ENCODE measurements around the gene MAP3K10.
"Not testable (repeated sequence)": the region's sequence is repeated elsewhere in the genome, so short reads cannot be mapped to it uniquely, and the experiment has no call there.

MAP3K10 gene

GRCh38 chr19:40190891-40191835 lies at the start of gene MAP3K10:
Gene MAP3K10 (plus strand): TSS chr19:40191426. CDS start chr19:40192032, 606 bp downstream.
- Histone ChIP-seq H3K27me3 (ENCODE audit: control insufficient read depth, insufficient read depth, low read length) (no peaks in the 10 kb centered on the region), H3K4me3 (ENCODE audit: low read length) (peak within 1 kb of the TSS; percentile 98), H3K9me3 (ENCODE audit: control insufficient read depth, insufficient read depth, low read length) (no peaks in the 10 kb centered on the region), H3K4me1 (ENCODE audit: control insufficient read depth, insufficient read depth, low read length) (no peaks in the 10 kb centered on the region), H3K27ac (ENCODE audit: low read length) (no peak within 1 kb of the TSS), H3K36me3 (ENCODE audit: control insufficient read depth, insufficient read depth, low read length) (no peaks in the 10 kb centered on the region)
- no peak for DNase-seq (ENCODE audit: low read depth, low spot score)
- WGBS (ENCODE audit: insufficient coverage, insufficient read length) = no CpG with 5 or more reads among the region's 116 CpGs

- no peak overlapping the region for H3K27ac ChIP-seq (ENCODE audit: low read length)
- no CpG with 5 or more reads among the region's 3 CpGs for WGBS (ENCODE audit: insufficient coverage, insufficient read length)
Measured at GRCh38 chr19:40141551-40141950, 49.7 kb upstream of the MAP3K10 start.

GRCh38 chr19:40143612-40144011 lies 47.6 kb upstream of the MAP3K10 start:
- no CpG with 5 or more reads among the region's 5 CpGs for WGBS (ENCODE audit: insufficient coverage, insufficient read length)
- no peak overlapping the region for H3K4me3 ChIP-seq (ENCODE audit: low read length)
- H3K9me3 ChIP-seq (ENCODE audit: control insufficient read depth, insufficient read depth, low read length) = no peaks in the 10 kb centered on the region
- H3K36me3 ChIP-seq (ENCODE audit: control insufficient read depth, insufficient read depth, low read length) = no peaks in the 10 kb centered on the region
- DNase-seq (ENCODE audit: low read depth, low spot score) = no peak
- no peak overlapping the region for H3K27ac ChIP-seq (ENCODE audit: low read length)
- no peaks in the 10 kb centered on the region for H3K27me3 ChIP-seq (ENCODE audit: control insufficient read depth, insufficient read depth, low read length)
- no peaks in the 10 kb centered on the region for H3K4me1 ChIP-seq (ENCODE audit: control insufficient read depth, insufficient read depth, low read length)

More at GRCh38 chr19:40141551-40141950, 49.7 kb upstream of the MAP3K10 start:
- Histone ChIP-seq H3K4me1 (ENCODE audit: control insufficient read depth, insufficient read depth, low read length) (no peaks in the 10 kb centered on the region), H3K4me3 (ENCODE audit: low read length) (no peak overlapping the region), H3K36me3 (ENCODE audit: control insufficient read depth, insufficient read depth, low read length) (no peaks in the 10 kb centered on the region), H3K27me3 (ENCODE audit: control insufficient read depth, insufficient read depth, low read length) (no peaks in the 10 kb centered on the region), H3K9me3 (ENCODE audit: control insufficient read depth, insufficient read depth, low read length) (no peaks in the 10 kb centered on the region)
- no peak for DNase-seq (ENCODE audit: low read depth, low spot score)

GRCh38 chr19:40144151-40144550 lies 47.1 kb upstream of the MAP3K10 start:
- no peak overlapping the region for H3K27ac ChIP-seq (ENCODE audit: low read length)
- no peak for DNase-seq (ENCODE audit: low read depth, low spot score)

GRCh38 chr19:40144947-40145748 lies 46.1 kb upstream of the MAP3K10 start:
- no peaks in the 10 kb centered on the region for H3K27me3 ChIP-seq (ENCODE audit: control insufficient read depth, insufficient read depth, low read length)
- H3K36me3 ChIP-seq (ENCODE audit: control insufficient read depth, insufficient read depth, low read length) = no peaks in the 10 kb centered on the region
- no peak for DNase-seq (ENCODE audit: low read depth, low spot score)
- no peak overlapping the region for H3K4me3 ChIP-seq (ENCODE audit: low read length)
- H3K9me3 ChIP-seq (ENCODE audit: control insufficient read depth, insufficient read depth, low read length) = no peaks in the 10 kb centered on the region
- H3K27ac ChIP-seq (ENCODE audit: low read length) = no peak overlapping the region
- H3K4me1 ChIP-seq (ENCODE audit: control insufficient read depth, insufficient read depth, low read length) = no peaks in the 10 kb centered on the region
- WGBS (ENCODE audit: insufficient coverage, insufficient read length) = no CpG with 5 or more reads among the region's 5 CpGs

More at GRCh38 chr19:40144151-40144550, 47.1 kb upstream of the MAP3K10 start:
- Histone ChIP-seq H3K4me3 (ENCODE audit: low read length) (no peak overlapping the region), H3K27me3 (ENCODE audit: control insufficient read depth, insufficient read depth, low read length) (no peaks in the 10 kb centered on the region), H3K9me3 (ENCODE audit: control insufficient read depth, insufficient read depth, low read length) (no peaks in the 10 kb centered on the region), H3K36me3 (ENCODE audit: control insufficient read depth, insufficient read depth, low read length) (no peaks in the 10 kb centered on the region), H3K4me1 (ENCODE audit: control insufficient read depth, insufficient read depth, low read length) (no peaks in the 10 kb centered on the region)
- no CpG with 5 or more reads among the region's 5 CpGs for WGBS (ENCODE audit: insufficient coverage, insufficient read length)

GRCh38 chr19:40145749-40146029 lies 45.5 kb upstream of the MAP3K10 start:
- not testable (repeated sequence) for H3K27ac ChIP-seq (ENCODE audit: low read length); H3K9me3 ChIP-seq (ENCODE audit: control insufficient read depth, insufficient read depth, low read length); DNase-seq (ENCODE audit: low read depth, low spot score); H3K36me3 ChIP-seq (ENCODE audit: control insufficient read depth, insufficient read depth, low read length); H3K4me3 ChIP-seq (ENCODE audit: low read length); H3K27me3 ChIP-seq (ENCODE audit: control insufficient read depth, insufficient read depth, low read length); H3K4me1 ChIP-seq (ENCODE audit: control insufficient read depth, insufficient read depth, low read length)
- WGBS (ENCODE audit: insufficient coverage, insufficient read length) = no CpG with 5 or more reads among the region's 6 CpGs

- H3K9me3 ChIP-seq (ENCODE audit: control insufficient read depth, insufficient read depth, low read length) = no peaks in the 10 kb centered on the region
- no peak for DNase-seq (ENCODE audit: low read depth, low spot score)
- H3K27me3 ChIP-seq (ENCODE audit: control insufficient read depth, insufficient read depth, low read length) = no peaks in the 10 kb centered on the region
- H3K36me3 ChIP-seq (ENCODE audit: control insufficient read depth, insufficient read depth, low read length) = no peaks in the 10 kb centered on the region
- no peak overlapping the region for H3K27ac ChIP-seq (ENCODE audit: low read length)
- no peak overlapping the region for H3K4me3 ChIP-seq (ENCODE audit: low read length)
- no peaks in the 10 kb centered on the region for H3K4me1 ChIP-seq (ENCODE audit: control insufficient read depth, insufficient read depth, low read length)
- WGBS (ENCODE audit: insufficient coverage, insufficient read length) = no CpG with 5 or more reads among the region's 2 CpGs
Measured at GRCh38 chr19:40147338-40147692, 43.9 kb upstream of the MAP3K10 start.

- DNase-seq (ENCODE audit: low read depth, low spot score) = no peak
- H3K9me3 ChIP-seq (ENCODE audit: control insufficient read depth, insufficient read depth, low read length) = no peaks in the 10 kb centered on the region
- H3K4me3 ChIP-seq (ENCODE audit: low read length) = no peak overlapping the region
- H3K36me3 ChIP-seq (ENCODE audit: control insufficient read depth, insufficient read depth, low read length) = no peaks in the 10 kb centered on the region
- no peaks in the 10 kb centered on the region for H3K4me1 ChIP-seq (ENCODE audit: control insufficient read depth, insufficient read depth, low read length)
- WGBS (ENCODE audit: insufficient coverage, insufficient read length) = no CpG with 5 or more reads among the region's 21 CpGs
- no peak overlapping the region for H3K27ac ChIP-seq (ENCODE audit: low read length)
- no peaks in the 10 kb centered on the region for H3K27me3 ChIP-seq (ENCODE audit: control insufficient read depth, insufficient read depth, low read length)
Measured at GRCh38 chr19:40147693-40148347, 43.4 kb upstream of the MAP3K10 start.

GRCh38 chr19:40149501-40149900 lies 41.7 kb upstream of the MAP3K10 start:
- Histone ChIP-seq H3K27ac (ENCODE audit: low read length) (no peak overlapping the region), H3K4me1 (ENCODE audit: control insufficient read depth, insufficient read depth, low read length) (no peaks in the 10 kb centered on the region), H3K9me3 (ENCODE audit: control insufficient read depth, insufficient read depth, low read length) (no peaks in the 10 kb centered on the region), H3K36me3 (ENCODE audit: control insufficient read depth, insufficient read depth, low read length) (no peaks in the 10 kb centered on the region), H3K27me3 (ENCODE audit: control insufficient read depth, insufficient read depth, low read length) (no peaks in the 10 kb centered on the region), H3K4me3 (ENCODE audit: low read length) (no peak overlapping the region)
- no peak for DNase-seq (ENCODE audit: low read depth, low spot score)
- no CpG with 5 or more reads among the region's 3 CpGs for WGBS (ENCODE audit: insufficient coverage, insufficient read length)

GRCh38 chr19:40150170-40150569 lies 41.1 kb upstream of the MAP3K10 start:
- Histone ChIP-seq H3K4me1 (ENCODE audit: control insufficient read depth, insufficient read depth, low read length) (no peaks in the 10 kb centered on the region), H3K27me3 (ENCODE audit: control insufficient read depth, insufficient read depth, low read length) (no peaks in the 10 kb centered on the region), H3K4me3 (ENCODE audit: low read length) (no peak overlapping the region), H3K36me3 (ENCODE audit: control insufficient read depth, insufficient read depth, low read length) (no peaks in the 10 kb centered on the region), H3K27ac (ENCODE audit: low read length) (no peak overlapping the region), H3K9me3 (ENCODE audit: control insufficient read depth, insufficient read depth, low read length) (no peaks in the 10 kb centered on the region)
- no CpG with 5 or more reads among the region's 5 CpGs for WGBS (ENCODE audit: insufficient coverage, insufficient read length)
- DNase-seq (ENCODE audit: low read depth, low spot score) = no peak
